Measurements from ENCODE around the gene LAMB1.

GRCh38 chr7:107993891-107994291 is 9.1 kb downstream of the LAMB1 start:
- TF ChIP-seq CTCF (conservative IDR thresholded peaks at IDR 0.05; ENCODE audit: low read depth, low read length) = no peak
- TF ChIP-seq EZH2 (IDR thresholded peaks at IDR 0.05; ENCODE audit: low read length, unreplicated experiment) = no peak
- no peak for TF ChIP-seq EZH2phosphoT487 (IDR thresholded peaks at IDR 0.05; ENCODE audit: borderline replicate concordance, low read length)
